ENCODE measurements around the gene OVOL1.
"Not testable (repeated sequence)": the region's sequence is repeated elsewhere in the genome, so short reads cannot be mapped to it uniquely, and the experiment has no call there.

The OVOL1 gene

DNA sequence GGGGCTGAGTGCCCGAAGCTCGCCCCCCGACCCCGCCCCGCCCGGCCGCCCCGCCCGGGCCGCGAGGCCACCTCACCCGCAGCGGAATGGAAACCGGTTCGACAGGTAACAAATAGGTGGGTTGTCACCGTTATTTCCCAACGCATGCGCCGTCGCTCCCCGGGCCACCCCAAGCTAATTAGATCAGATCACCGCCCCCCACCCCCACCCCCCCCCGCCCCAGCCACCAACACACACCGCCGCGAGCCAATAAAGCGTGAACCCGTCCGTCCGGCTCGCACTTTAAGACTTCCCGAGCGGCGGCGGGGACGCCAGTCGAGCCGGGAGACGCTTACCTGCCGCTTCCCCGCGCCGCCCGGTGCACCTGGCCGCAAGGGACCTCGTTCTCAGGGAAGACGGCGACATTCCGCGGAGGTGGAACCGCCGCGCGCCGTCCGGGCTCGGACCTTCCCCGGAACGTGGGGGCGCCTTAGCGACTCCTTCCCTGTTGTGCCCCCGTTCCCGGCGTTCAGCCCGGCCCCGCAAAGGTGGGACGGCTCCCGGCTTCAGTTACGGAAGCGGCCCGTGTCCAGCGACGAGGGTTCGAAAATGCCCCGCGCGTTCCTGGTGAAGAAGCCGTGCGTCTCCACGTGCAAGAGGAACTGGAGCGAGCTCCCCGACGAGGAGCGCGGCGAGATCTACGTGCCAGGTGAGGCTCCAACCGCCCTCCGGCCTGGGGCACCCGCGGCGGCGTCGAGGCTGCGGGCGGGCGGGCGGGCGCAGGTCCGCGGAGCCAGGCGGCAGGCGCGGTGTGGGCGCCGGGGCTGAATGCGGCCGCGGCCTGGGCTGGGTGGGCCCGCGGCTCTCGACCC, at the start of gene OVOL1:
OVOL1 (plus strand) TSS at position 278 of the 851 bp plus-strand sequence; CDS start at position 589, 311 bp downstream.
- H3K9me3 ChIP-seq (ENCODE audit: low read length): no peaks in the 10 kb centered on the region
- no peak within 1 kb of the TSS for H2AFZ ChIP-seq (ENCODE audit: low read depth, low read length)
- H3K4me3 ChIP-seq (ENCODE audit: low read length): no peak within 1 kb of the TSS
- no peaks in the 10 kb centered on the region for H3K36me3 ChIP-seq (ENCODE audit: insufficient read depth, low read length)
- peaks cover 89% of the 10 kb centered on the region for H3K27me3 ChIP-seq (ENCODE audit: insufficient read depth, low read length)
- H3K4me1 ChIP-seq (ENCODE audit: insufficient read depth, low read length): no peaks in the 10 kb centered on the region

DNA sequence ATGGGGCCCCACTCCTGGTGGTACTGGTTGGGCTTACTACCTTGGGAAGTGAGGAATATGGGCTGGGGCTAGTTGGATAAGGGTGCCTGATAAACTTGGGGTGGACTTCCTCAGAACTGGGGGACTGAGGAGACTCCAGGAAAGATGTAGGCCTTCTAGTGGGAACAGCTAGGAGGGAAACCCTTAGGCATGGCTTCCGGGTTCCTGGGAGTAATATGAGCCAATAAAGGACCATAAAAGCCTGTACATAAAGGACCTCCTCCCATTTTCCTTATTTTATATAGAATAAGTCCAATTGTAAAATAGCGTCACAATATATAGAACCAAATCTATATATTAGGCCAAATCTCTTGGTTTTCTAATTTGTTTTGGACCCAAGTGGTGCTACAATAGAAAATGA, 47.8 kb upstream of the OVOL1 start:
- no peak overlapping the region for H2AFZ ChIP-seq (ENCODE audit: low read depth, low read length)
- H3K27me3 ChIP-seq (ENCODE audit: insufficient read depth, low read length): no peaks in the 10 kb centered on the region
- no peaks in the 10 kb centered on the region for H3K4me1 ChIP-seq (ENCODE audit: insufficient read depth, low read length)
- H3K36me3 ChIP-seq (ENCODE audit: insufficient read depth, low read length): no peaks in the 10 kb centered on the region
- no peak overlapping the region for H3K4me3 ChIP-seq (ENCODE audit: low read length)
- H3K9me3 ChIP-seq (ENCODE audit: low read length): peaks cover 3% of the 10 kb centered on the region

DNA sequence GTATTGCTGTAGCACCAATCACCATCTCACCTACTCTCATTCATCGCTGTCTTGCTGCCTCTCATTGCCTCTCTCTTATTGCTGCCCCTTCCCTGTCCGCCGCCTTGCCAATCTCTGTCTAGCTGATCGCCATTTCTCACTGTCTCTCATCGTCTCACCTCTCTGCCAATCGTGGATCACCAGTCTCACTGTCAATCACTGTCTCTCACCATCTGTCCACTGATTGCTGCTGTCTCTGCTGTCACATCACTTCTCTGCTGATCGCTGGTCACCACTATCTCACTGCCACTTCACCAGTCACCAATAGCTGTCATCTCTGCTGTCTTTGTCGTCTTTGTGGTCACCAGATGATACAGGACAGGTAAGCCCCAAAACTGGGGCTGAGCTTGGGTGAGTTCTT, 45.7 kb upstream of the OVOL1 start:
- Histone ChIP-seq H3K4me3 (ENCODE audit: low read length) (no peak overlapping the region), H3K9me3 (ENCODE audit: low read length) (peaks cover 3% of the 10 kb centered on the region), H3K4me1 (ENCODE audit: insufficient read depth, low read length) (no peaks in the 10 kb centered on the region), H3K36me3 (ENCODE audit: insufficient read depth, low read length) (no peaks in the 10 kb centered on the region), H2AFZ (ENCODE audit: low read depth, low read length) (no peak overlapping the region), H3K27me3 (ENCODE audit: insufficient read depth, low read length) (no peaks in the 10 kb centered on the region)

DNA sequence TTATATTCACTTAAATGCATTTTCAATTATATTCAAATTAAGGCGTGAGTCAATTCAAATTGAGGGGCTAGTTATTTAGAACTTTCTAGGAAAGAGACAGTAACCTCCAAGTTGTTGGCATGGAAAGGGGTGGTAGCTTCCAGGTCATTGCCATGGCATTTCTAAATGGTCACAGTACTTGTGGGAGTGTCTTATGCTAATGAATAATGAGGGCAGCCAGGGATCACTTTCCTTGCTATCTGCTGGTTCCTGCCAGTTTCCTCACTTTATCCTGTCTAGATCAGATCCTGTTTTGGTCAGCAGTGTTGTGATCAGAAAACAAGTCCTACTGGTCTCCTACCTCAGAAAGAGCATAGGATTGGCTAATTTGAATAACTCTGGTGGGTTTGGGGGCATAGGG, 44.5 kb upstream of the OVOL1 start:
- Histone ChIP-seq H2AFZ (ENCODE audit: low read depth, low read length) (no peak overlapping the region), H3K4me3 (ENCODE audit: low read length) (no peak overlapping the region), H3K9me3 (ENCODE audit: low read length) (peaks cover 3% of the 10 kb centered on the region), H3K4me1 (ENCODE audit: insufficient read depth, low read length) (no peaks in the 10 kb centered on the region), H3K27me3 (ENCODE audit: insufficient read depth, low read length) (no peaks in the 10 kb centered on the region), H3K36me3 (ENCODE audit: insufficient read depth, low read length) (no peaks in the 10 kb centered on the region)

DNA sequence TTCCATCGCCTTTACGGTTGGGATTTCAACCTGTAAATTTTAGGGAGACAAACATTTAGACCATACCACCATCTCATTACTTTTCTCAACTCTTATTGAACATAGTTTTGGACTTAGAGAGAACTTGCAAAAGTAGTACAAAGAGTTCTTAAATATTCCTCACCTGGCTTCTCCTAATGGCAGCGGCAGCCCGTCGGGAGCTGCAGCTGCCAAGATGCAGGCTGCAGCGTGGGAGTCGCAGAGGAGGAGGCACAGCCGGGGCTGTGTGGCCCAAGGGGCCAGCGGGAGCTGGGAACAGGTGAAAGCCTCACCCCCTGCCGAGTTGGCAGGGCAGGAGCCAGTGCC, 43.2 kb upstream of the OVOL1 start:
- Histone ChIP-seq H3K4me3 (ENCODE audit: low read length) (no peak overlapping the region), H3K27me3 (ENCODE audit: insufficient read depth, low read length) (no peaks in the 10 kb centered on the region), H3K36me3 (ENCODE audit: insufficient read depth, low read length) (no peaks in the 10 kb centered on the region), H3K4me1 (ENCODE audit: insufficient read depth, low read length) (no peaks in the 10 kb centered on the region), H2AFZ (ENCODE audit: low read depth, low read length) (no peak overlapping the region), H3K9me3 (ENCODE audit: low read length) (no peaks in the 10 kb centered on the region)

DNA sequence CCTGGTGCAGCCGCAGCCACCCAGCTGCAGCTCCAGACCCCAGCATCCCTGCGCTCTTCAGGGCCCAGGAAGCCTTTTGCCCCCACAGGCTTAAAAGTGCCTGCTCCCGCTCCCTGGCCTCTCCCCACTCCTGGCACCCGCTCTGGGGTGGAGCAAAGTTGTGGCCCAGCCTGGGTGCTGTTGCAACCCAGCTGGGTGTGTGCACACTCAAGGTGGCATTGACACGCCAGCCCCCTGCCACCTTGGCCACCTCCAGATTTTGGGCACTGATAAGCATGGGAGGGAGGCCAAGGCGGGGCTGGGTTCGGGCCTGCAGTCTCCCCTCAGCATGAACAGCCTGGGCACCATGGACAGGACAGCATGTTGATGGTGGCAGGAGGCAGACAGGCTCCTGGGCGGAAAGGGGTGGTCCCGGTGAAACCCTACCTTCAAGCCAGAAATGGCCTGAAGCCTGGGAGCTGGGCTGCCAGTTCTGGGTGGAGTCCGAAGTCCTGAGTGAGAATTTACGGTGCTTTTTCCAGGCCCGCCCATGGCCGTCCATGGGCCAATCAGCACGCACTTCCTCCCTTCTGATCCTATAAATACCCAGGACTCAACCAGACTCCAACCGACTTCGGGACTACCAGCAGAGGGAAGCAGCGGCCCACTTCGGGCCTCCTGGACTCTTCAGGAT, 42.7 kb upstream of the OVOL1 start:
- Histone ChIP-seq H3K27me3 (ENCODE audit: insufficient read depth, low read length) (no peaks in the 10 kb centered on the region), H3K36me3 (ENCODE audit: insufficient read depth, low read length) (no peaks in the 10 kb centered on the region), H2AFZ (ENCODE audit: low read depth, low read length) (no peak overlapping the region), H3K9me3 (ENCODE audit: low read length) (no peaks in the 10 kb centered on the region), H3K4me1 (ENCODE audit: insufficient read depth, low read length) (no peaks in the 10 kb centered on the region), H3K4me3 (ENCODE audit: low read length) (no peak overlapping the region)

DNA sequence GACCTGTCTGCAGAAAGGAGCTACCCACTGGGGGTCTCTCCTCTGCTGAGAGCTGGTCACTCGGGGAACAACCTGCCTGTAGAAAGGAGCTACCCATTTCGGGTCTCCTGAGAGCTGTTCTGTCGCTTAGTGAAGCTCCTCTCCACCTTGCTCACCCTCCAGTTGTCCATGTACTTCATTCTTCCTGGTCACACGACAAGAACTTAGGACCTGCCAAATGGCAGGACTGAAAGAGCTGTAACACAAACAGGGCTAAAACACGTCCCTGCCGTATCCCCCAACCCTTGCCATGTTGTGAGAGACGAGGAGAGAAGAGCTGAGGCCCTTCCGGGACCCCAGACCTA, 42.2 kb upstream of the OVOL1 start:
- no peak overlapping the region for H2AFZ ChIP-seq (ENCODE audit: low read depth, low read length)
- no peaks in the 10 kb centered on the region for H3K36me3 ChIP-seq (ENCODE audit: insufficient read depth, low read length)
- H3K4me1 ChIP-seq (ENCODE audit: insufficient read depth, low read length): no peaks in the 10 kb centered on the region
- no peaks in the 10 kb centered on the region for H3K27me3 ChIP-seq (ENCODE audit: insufficient read depth, low read length)
- no peaks in the 10 kb centered on the region for H3K9me3 ChIP-seq (ENCODE audit: low read length)
- H3K4me3 ChIP-seq (ENCODE audit: low read length): no peak overlapping the region

DNA sequence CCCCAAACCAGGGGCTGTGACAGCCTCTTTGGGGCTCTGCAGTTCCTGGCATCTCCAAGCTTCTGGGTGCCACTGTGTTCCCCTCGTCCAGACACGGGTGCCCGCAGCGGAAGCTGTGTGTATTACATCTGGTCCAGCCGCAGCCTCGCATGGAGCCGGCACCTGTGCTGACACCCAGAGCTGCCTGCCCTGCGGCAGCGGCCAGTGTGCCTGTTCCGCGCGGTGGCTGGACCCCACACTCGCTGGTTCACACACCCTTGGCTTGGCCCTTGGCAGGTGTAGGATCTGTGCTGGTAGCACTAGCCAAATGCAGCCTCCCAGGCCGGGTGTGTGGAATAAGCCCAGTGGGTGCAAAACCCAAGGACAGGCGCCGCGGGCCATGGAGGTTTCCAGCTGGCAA, 41.8 kb upstream of the OVOL1 start:
- Histone ChIP-seq H2AFZ (ENCODE audit: low read depth, low read length) (no peak overlapping the region), H3K9me3 (ENCODE audit: low read length) (no peaks in the 10 kb centered on the region), H3K36me3 (ENCODE audit: insufficient read depth, low read length) (no peaks in the 10 kb centered on the region), H3K4me1 (ENCODE audit: insufficient read depth, low read length) (no peaks in the 10 kb centered on the region), H3K4me3 (ENCODE audit: low read length) (no peak overlapping the region), H3K27me3 (ENCODE audit: insufficient read depth, low read length) (no peaks in the 10 kb centered on the region)

DNA sequence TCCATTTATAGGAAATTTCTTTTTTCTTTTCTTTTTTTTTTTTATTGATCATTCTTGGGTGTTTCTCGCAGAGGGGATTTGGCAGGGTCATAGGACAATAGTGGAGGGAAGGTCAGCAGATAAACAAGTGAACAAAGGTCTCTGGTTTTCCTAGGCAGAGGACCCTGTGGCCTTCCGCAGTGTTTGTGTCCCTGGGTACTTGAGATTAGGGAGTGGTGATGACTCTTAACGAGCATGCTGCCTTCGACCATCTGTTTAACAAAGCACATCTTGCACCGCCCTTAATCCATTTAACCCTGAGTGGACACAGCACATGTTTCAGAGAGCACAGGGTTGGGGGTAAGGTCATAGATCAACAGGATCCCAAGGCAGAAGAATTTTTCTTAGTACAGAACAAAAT, 24.7 kb upstream of the OVOL1 start:
- H3K27me3 ChIP-seq (ENCODE audit: insufficient read depth, low read length); H3K36me3 ChIP-seq (ENCODE audit: insufficient read depth, low read length); H3K4me3 ChIP-seq (ENCODE audit: low read length); H3K9me3 ChIP-seq (ENCODE audit: low read length); H3K4me1 ChIP-seq (ENCODE audit: insufficient read depth, low read length); H2AFZ ChIP-seq (ENCODE audit: low read depth, low read length): not testable (repeated sequence)

DNA sequence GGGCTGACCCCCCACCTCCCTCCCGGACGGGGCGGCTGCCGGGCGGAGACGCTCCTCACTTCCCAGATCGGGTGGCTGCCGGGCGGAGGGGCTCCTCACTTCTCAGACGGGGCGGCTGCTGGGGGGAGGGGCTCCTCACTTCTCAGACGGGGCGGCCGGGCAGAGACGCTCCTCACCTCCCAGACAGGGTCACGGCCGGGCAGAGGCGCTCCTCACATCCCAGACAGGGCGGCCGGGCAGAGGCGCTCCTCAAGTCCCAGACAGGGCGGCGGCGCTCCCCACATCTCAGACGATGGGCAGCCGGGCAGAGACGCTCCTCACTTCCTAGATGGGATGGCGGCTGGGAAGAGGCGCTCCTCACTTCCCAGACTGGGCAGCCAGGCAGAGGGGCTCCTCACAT, 24.0 kb upstream of the OVOL1 start:
- H3K27me3 ChIP-seq (ENCODE audit: insufficient read depth, low read length); H2AFZ ChIP-seq (ENCODE audit: low read depth, low read length); H3K9me3 ChIP-seq (ENCODE audit: low read length); H3K36me3 ChIP-seq (ENCODE audit: insufficient read depth, low read length); H3K4me3 ChIP-seq (ENCODE audit: low read length); H3K4me1 ChIP-seq (ENCODE audit: insufficient read depth, low read length): not testable (repeated sequence)

DNA sequence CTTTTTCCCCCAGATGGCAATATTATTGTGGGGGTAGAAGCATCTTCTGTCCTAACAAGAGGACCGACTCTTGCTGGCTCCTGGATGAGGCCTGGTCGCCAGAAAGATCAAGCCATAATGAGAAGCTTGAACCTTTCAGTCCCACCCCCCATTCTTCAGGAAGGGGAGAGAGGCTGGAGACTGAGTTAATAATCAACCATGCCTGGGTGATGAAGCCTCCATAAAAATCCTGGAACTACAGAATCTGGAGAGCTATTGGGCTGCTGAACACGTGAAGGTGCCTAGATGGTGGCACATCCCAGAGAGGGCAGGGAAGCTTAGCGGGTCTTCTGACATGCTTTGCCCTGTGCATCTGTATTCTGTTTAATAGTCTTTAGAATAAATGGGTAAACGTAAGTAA, 22.4 kb upstream of the OVOL1 start:
- peaks cover 2% of the 10 kb centered on the region for H3K9me3 ChIP-seq (ENCODE audit: low read length)
- H3K4me3 ChIP-seq (ENCODE audit: low read length): no peak overlapping the region
- H3K27me3 ChIP-seq (ENCODE audit: insufficient read depth, low read length): no peaks in the 10 kb centered on the region
- H2AFZ ChIP-seq (ENCODE audit: low read depth, low read length): no peak overlapping the region
- no peaks in the 10 kb centered on the region for H3K36me3 ChIP-seq (ENCODE audit: insufficient read depth, low read length)
- no peaks in the 10 kb centered on the region for H3K4me1 ChIP-seq (ENCODE audit: insufficient read depth, low read length)

DNA sequence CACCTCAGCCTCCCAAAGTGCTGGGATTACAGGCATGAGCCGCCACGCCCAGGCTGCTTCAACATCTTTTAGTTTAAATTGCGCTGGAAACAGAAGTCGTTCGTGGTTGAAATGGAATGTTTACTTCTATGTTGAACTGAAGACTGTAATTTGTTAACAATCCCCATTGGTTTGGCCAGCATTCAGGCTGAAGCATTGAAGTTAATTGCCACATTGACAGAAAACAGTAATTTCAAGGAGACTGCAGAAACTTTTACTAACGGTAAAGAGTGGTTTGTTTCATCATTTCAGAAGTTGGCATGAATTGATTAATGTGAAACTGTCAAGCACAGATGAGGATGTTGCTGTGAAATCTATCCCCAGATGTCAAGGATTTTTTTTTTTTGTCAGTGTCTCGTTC, 20.3 kb upstream of the OVOL1 start:
- Histone ChIP-seq H3K27me3 (ENCODE audit: insufficient read depth, low read length) (no peaks in the 10 kb centered on the region), H3K4me1 (ENCODE audit: insufficient read depth, low read length) (no peaks in the 10 kb centered on the region), H3K9me3 (ENCODE audit: low read length) (peaks cover 2% of the 10 kb centered on the region), H3K4me3 (ENCODE audit: low read length) (no peak overlapping the region), H3K36me3 (ENCODE audit: insufficient read depth, low read length) (no peaks in the 10 kb centered on the region), H2AFZ (ENCODE audit: low read depth, low read length) (no peak overlapping the region)

DNA sequence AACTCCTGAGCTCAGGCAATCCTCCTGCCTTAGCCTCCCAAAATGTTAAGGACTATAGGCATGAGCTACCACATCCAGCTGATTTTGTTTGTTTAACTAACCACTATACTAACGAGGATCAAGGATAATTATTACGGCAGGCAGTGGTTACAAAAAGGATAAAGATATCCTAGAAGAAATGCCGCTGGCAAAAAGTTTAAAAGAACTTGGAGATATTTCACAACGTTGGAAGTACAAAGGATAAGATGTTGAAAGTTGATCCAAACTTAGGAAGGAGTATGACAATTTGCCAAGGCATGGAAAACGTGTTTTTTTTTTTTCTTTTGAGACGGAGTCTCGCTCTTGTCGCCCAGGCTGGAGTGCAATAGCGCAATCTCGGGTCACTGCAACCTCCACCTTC, 19.5 kb upstream of the OVOL1 start:
- no peak overlapping the region for H2AFZ ChIP-seq (ENCODE audit: low read depth, low read length)
- peaks cover 2% of the 10 kb centered on the region for H3K9me3 ChIP-seq (ENCODE audit: low read length)
- no peaks in the 10 kb centered on the region for H3K4me1 ChIP-seq (ENCODE audit: insufficient read depth, low read length)
- H3K27me3 ChIP-seq (ENCODE audit: insufficient read depth, low read length): no peaks in the 10 kb centered on the region
- no peaks in the 10 kb centered on the region for H3K36me3 ChIP-seq (ENCODE audit: insufficient read depth, low read length)
- no peak overlapping the region for H3K4me3 ChIP-seq (ENCODE audit: low read length)

DNA sequence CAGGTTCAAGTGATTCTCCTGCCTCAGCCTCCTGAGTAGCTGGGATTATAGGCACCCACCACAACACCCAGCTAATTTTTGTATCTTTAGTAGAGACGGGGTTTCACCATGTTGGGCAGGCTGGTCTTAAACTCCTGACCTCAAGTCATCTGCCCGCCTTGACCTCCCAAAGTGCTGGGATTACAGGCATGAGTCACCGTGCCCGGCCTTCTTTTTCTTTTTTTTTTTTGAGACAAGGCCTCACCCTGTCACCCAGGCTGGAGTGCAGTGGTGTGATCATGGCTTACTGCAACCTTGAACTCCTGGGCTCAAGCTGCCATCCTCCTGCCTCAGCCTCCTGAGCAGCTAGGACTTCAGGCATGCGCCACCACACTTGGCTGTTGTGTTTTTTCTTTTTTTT, 19.1 kb upstream of the OVOL1 start:
- H2AFZ ChIP-seq (ENCODE audit: low read depth, low read length); H3K4me1 ChIP-seq (ENCODE audit: insufficient read depth, low read length); H3K27me3 ChIP-seq (ENCODE audit: insufficient read depth, low read length); H3K4me3 ChIP-seq (ENCODE audit: low read length); H3K36me3 ChIP-seq (ENCODE audit: insufficient read depth, low read length); H3K9me3 ChIP-seq (ENCODE audit: low read length): not testable (repeated sequence)

Data from neuron (in vitro differentiated cells).